ENCODE results near the gene TCEA2. TPM values are rescaled to one million over a fixed set of nuclear protein-coding genes. Genes with fewer than 3 reads are reported as not detected.

Gene TCEA2
- total and polyA plus RNA-seq, 9 of the 15 experiments (the other 6 are each of a cell fraction or from before 2014, with no cell fraction given) = 1.4 to 28.7 (median 5.4) TPM

GRCh38 chr20:64062276-64062595, 762 bp upstream of the TCEA2 start:
- H3K9ac ChIP-seq (ENCODE audit: insufficient read depth in 1 of 2, low read depth in 2 of 2, low read length in 2 of 2) = peak overlapping the region; percentile 72 to 89
- CTCF ChIA-PET (ENCODE audit: low intra/inter-chr PET ratio) = no interaction called here
- no peaks in the 10 kb centered on the region for H3K27me3 ChIP-seq (ENCODE audit: control insufficient read depth in 2 of 2, insufficient read depth in 2 of 2, low read length in 2 of 2)
- ATAC-seq = no peak
- peak overlapping the region; percentile 80 for H3K4me2 ChIP-seq (ENCODE audit: insufficient read depth, low read length)
- in situ Hi-C loops (cut with MboI) = no loop called here
- 56% methylated on average over 5 of the region's 5 CpGs for WGBS (ENCODE audit: insufficient coverage, low coverage, missing lambda C conversion rate)
- DNase-seq (ENCODE audit: extremely low read depth in 1 of 4, low spot score in 3 of 4) = no peak
- peak; percentile 75 for FAIRE-seq
- no TSS peak for BruUV-seq (replicated peaks)
- intact Hi-C loops (cut with micrococcal nuclease) = no loop called here
- H3K9me1 ChIP-seq (ENCODE audit: control insufficient read depth, insufficient read depth, low read length) = peaks cover 3% of the 10 kb centered on the region
- H3K4me1 ChIP-seq (replicated peaks in 1 of 2; ENCODE audit: control insufficient read depth in 2 of 2, insufficient read depth in 2 of 2, low read length in 2 of 2) = peaks cover 39 to 65% of the 10 kb centered on the region in 2 experiments
- POLR2A ChIA-PET = interaction anchor here (0.7 to 1.2 kb wide), 8 partner anchors 8 to 541 kb away, joined by 3 to 6 read pairs (median 3); partner anchors contain the start of genes LIME1, OPRL1 and PPDPF
- H3K36me3 ChIP-seq (ENCODE audit: control insufficient read depth, insufficient read depth, low read length) = no peaks in the 10 kb centered on the region
- H3K9me3 ChIP-seq (replicated peaks; ENCODE audit: control insufficient read depth, insufficient read depth, low read depth, low read length) = no peaks in the 10 kb centered on the region
- peak overlapping the region; percentile 86 for H2AFZ ChIP-seq (ENCODE audit: low read depth, low read length)
- peak overlapping the region; percentile 53; the same call in 2 of the 3 replicates for H3K27ac ChIP-seq (ENCODE audit: extremely low read depth, low read depth, low read length)
- no peaks in the 10 kb centered on the region for H4K20me1 ChIP-seq (replicated peaks; ENCODE audit: control insufficient read depth, insufficient read depth, low read length)
- peak overlapping the region; percentile 97 for H3K4me3 ChIP-seq
- H3K79me2 ChIP-seq (ENCODE audit: control insufficient read depth, insufficient read depth, low read length) = peaks cover 4% of the 10 kb centered on the region; the same call in 2 of the 3 replicates
- TF ChIP-seq SIN3B (IDR thresholded peaks at IDR 0.05; ENCODE audit: low read depth) (no peak), PTTG1 (tag; IDR thresholded peaks at IDR 0.05; ENCODE audit: low read depth) (no peak), E2F4 (CRISPR knock-in tag; IDR thresholded peaks at IDR 0.05; ENCODE audit: low read depth) (no peak), NBN (IDR thresholded peaks at IDR 0.05; ENCODE audit: low read depth) (no peak), CGGBP1 (CRISPR knock-in tag; IDR thresholded peaks at IDR 0.05) (no peak), ZNF75A (CRISPR knock-in tag; IDR thresholded peaks at IDR 0.05) (no peak), RAD51 (IDR thresholded peaks at IDR 0.05; ENCODE audit: borderline replicate concordance, low read depth) (peak; percentile 22; the same call in 1 of the 2 replicates), NR3C1 (CRISPR knock-in tag; IDR thresholded peaks at IDR 0.05) (0 out of 2 replicates have a peak, but pooled peaks have one; percentile 36), ZKSCAN8 (CRISPR knock-in tag; IDR thresholded peaks at IDR 0.05) (no peak), ZNF79 (CRISPR knock-in tag; IDR thresholded peaks at IDR 0.05; ENCODE audit: low read depth) (no peak), SRSF1 (IDR thresholded peaks at IDR 0.05; ENCODE audit: low read depth, low read length) (no peak), NRF1 (conservative IDR thresholded peaks at IDR 0.05 in 1 of 2, IDR thresholded peaks at IDR 0.05 in 1 of 2) (no peak), FOS (IDR thresholded peaks at IDR 0.05; ENCODE audit: extremely low read depth, insufficient read length) (no peak)
- TF ChIP-seq, protein P1, sequence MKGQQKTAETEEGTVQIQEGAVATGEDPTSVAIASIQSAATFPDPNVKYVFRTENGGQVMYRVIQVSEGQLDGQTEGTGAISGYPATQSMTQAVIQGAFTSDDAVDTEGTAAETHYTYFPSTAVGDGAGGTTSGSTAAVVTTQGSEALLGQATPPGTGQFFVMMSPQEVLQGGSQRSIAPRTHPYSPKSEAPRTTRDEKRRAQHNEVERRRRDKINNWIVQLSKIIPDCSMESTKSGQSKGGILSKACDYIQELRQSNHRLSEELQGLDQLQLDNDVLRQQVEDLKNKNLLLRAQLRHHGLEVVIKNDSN (CRISPR knock-in tag; IDR thresholded peaks at IDR 0.05) = peak; percentile 31; the same call in 1 of the 2 replicates
- TF ChIP-seq, protein P2, sequence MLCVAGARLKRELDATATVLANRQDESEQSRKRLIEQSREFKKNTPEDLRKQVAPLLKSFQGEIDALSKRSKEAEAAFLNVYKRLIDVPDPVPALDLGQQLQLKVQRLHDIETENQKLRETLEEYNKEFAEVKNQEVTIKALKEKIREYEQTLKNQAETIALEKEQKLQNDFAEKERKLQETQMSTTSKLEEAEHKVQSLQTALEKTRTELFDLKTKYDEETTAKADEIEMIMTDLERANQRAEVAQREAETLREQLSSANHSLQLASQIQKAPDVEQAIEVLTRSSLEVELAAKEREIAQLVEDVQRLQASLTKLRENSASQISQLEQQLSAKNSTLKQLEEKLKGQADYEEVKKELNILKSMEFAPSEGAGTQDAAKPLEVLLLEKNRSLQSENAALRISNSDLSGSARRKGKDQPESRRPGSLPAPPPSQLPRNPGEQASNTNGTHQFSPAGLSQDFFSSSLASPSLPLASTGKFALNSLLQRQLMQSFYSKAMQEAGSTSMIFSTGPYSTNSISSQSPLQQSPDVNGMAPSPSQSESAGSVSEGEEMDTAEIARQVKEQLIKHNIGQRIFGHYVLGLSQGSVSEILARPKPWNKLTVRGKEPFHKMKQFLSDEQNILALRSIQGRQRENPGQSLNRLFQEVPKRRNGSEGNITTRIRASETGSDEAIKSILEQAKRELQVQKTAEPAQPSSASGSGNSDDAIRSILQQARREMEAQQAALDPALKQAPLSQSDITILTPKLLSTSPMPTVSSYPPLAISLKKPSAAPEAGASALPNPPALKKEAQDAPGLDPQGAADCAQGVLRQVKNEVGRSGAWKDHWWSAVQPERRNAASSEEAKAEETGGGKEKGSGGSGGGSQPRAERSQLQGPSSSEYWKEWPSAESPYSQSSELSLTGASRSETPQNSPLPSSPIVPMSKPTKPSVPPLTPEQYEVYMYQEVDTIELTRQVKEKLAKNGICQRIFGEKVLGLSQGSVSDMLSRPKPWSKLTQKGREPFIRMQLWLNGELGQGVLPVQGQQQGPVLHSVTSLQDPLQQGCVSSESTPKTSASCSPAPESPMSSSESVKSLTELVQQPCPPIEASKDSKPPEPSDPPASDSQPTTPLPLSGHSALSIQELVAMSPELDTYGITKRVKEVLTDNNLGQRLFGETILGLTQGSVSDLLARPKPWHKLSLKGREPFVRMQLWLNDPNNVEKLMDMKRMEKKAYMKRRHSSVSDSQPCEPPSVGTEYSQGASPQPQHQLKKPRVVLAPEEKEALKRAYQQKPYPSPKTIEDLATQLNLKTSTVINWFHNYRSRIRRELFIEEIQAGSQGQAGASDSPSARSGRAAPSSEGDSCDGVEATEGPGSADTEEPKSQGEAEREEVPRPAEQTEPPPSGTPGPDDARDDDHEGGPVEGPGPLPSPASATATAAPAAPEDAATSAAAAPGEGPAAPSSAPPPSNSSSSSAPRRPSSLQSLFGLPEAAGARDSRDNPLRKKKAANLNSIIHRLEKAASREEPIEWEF (CRISPR knock-in tag; IDR thresholded peaks at IDR 0.05) = peak; percentile 40; the same call in 1 of the 2 replicates
